ENCODE measurements around the gene GPR141. TPM values are rescaled to one million over a fixed set of nuclear protein-coding genes. Genes with fewer than 3 reads are reported as not detected.

The GPR141 gene
- polyA plus RNA-seq, 1 of the 3 experiments (the other 2 are of a cell fraction) = not detected

DNA sequence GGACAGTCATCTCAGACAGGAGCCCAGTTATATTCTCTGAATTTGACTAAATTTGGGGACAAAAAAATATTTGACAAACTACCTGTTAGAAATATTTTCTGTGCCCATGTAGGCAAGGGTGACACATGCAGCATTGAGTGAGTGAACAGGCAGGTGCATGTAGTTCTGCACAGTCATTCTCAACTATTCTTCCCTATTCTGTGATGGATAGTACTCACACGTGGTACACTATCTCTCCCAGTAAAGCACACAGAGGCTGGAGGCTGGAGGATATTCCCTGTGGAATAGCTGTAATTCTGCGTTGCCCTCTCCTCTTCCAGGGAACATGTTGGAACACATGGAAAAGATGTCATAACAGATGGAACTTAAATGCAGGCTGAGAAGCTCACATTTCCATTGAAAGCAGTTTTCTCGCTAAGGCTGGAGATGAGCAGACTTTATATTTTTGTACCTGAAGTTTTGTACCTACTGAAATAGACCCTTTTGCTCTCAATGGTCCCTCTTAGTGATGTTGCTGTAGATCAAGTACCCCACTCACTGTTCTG lies 75.0 kb downstream of the GPR141 start (continued):
- no peak for TF ChIP-seq YY1 (IDR thresholded peaks at IDR 0.05; ENCODE audit: low read depth)

DNA sequence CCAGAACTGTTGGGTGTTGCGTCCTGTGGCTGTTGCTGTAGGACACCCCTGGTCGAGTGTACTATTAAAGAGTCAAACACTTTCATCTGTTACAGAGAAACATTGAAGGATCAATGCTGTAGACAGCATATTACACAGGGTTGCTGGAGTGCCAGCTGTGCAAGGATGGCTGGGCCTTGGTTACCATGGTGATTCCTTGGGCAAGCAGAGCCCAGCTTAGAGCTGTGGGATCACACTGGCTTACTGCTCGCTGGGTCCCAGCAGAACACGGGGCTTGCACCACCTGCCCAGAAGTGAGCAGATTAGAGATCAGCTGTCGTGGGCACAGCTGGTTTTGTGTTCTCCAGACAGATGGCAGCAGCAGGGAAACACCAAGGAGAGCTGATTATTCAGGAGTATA lies 76.0 kb downstream of the GPR141 start:
- ChIA-PET POLR2A (no interaction called here), CTCF (interaction anchor here (1.0 to 1.5 kb wide), 3 partner anchors 25 to 475 kb away, joined by 3 to 6 read pairs (median 3); no protein-coding TSS in a partner anchor)
- Histone ChIP-seq H3K27me3 (ENCODE audit: insufficient read depth) (no peaks in the 10 kb centered on the region), H3K4me1 (ENCODE audit: control insufficient read depth in 1 of 2, insufficient read depth in 2 of 2, low read depth in 1 of 2, low read length in 1 of 2) (no peaks in the 10 kb centered on the region; a peak in 1 of 4 replicates), H3K4me3 (ENCODE audit: low read depth in 2 of 2, low read length in 1 of 2) (no peak overlapping the region), H3K9me2 (no peaks in the 10 kb centered on the region), H3K9ac (no peak overlapping the region), H2AFZ (ENCODE audit: low read depth) (no peak overlapping the region), H3F3A (replicated peaks; ENCODE audit: insufficient read depth) (no peaks in the 10 kb centered on the region), H3K4me2 (no peak overlapping the region), H3K9me3 (peaks cover 7% of the 10 kb centered on the region; the same call in 1 of the 2 replicates), H3K36me3 (replicated peaks in 1 of 2; ENCODE audit: control insufficient read depth in 1 of 2, insufficient read depth in 2 of 2, low read length in 1 of 2) (no peaks in the 10 kb centered on the region), H3K79me2 (ENCODE audit: insufficient read depth) (no peaks in the 10 kb centered on the region), H4K20me1 (ENCODE audit: insufficient read depth) (no peaks in the 10 kb centered on the region), H3K27ac (ENCODE audit: low read depth in 2 of 2, low read length in 1 of 2) (no peak overlapping the region)
- 9% methylated on average over 5 of the region's 5 CpGs for WGBS (ENCODE audit: low lambda C conversion rate)
- DNase-seq = no peak
- TF ChIP-seq, protein P1, sequence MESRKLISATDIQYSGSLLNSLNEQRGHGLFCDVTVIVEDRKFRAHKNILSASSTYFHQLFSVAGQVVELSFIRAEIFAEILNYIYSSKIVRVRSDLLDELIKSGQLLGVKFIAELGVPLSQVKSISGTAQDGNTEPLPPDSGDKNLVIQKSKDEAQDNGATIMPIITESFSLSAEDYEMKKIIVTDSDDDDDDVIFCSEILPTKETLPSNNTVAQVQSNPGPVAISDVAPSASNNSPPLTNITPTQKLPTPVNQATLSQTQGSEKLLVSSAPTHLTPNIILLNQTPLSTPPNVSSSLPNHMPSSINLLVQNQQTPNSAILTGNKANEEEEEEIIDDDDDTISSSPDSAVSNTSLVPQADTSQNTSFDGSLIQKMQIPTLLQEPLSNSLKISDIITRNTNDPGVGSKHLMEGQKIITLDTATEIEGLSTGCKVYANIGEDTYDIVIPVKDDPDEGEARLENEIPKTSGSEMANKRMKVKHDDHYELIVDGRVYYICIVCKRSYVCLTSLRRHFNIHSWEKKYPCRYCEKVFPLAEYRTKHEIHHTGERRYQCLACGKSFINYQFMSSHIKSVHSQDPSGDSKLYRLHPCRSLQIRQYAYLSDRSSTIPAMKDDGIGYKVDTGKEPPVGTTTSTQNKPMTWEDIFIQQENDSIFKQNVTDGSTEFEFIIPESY (IDR thresholded peaks at IDR 0.05; ENCODE audit: borderline replicate concordance, low read depth) = no peak
- no peak for TF ChIP-seq RXRA (IDR thresholded peaks at IDR 0.05; ENCODE audit: borderline replicate concordance, low read depth)
- no peak for TF ChIP-seq GATA2 (CRISPR knock-in tag; IDR thresholded peaks at IDR 0.05)
- TF ChIP-seq SIN3A (IDR thresholded peaks at IDR 0.05; ENCODE audit: borderline replicate concordance, low read depth, low read length) = no peak
- no peak for TF ChIP-seq PBX3 (IDR thresholded peaks at IDR 0.05)
- TF ChIP-seq, protein P2, sequence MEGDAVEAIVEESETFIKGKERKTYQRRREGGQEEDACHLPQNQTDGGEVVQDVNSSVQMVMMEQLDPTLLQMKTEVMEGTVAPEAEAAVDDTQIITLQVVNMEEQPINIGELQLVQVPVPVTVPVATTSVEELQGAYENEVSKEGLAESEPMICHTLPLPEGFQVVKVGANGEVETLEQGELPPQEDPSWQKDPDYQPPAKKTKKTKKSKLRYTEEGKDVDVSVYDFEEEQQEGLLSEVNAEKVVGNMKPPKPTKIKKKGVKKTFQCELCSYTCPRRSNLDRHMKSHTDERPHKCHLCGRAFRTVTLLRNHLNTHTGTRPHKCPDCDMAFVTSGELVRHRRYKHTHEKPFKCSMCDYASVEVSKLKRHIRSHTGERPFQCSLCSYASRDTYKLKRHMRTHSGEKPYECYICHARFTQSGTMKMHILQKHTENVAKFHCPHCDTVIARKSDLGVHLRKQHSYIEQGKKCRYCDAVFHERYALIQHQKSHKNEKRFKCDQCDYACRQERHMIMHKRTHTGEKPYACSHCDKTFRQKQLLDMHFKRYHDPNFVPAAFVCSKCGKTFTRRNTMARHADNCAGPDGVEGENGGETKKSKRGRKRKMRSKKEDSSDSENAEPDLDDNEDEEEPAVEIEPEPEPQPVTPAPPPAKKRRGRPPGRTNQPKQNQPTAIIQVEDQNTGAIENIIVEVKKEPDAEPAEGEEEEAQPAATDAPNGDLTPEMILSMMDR (IDR thresholded peaks at IDR 0.05) = no peak
- TF ChIP-seq TAF1 (IDR thresholded peaks at IDR 0.05; ENCODE audit: borderline replicate concordance, low read depth, low read length) = no peak
- no peak for TF ChIP-seq MEF2A (IDR thresholded peaks at IDR 0.05; ENCODE audit: borderline replicate concordance, low read depth)
- no peak for TF ChIP-seq GABPA (IDR thresholded peaks at IDR 0.05; ENCODE audit: low read depth)
- no peak for TF ChIP-seq FOXM1 (IDR thresholded peaks at IDR 0.05; ENCODE audit: low read depth)
- TF ChIP-seq RFX5 (IDR thresholded peaks at IDR 0.05; ENCODE audit: low read length) = no peak
- no peak for TF ChIP-seq REST (IDR thresholded peaks at IDR 0.05; ENCODE audit: low read depth, low read length)
- TF ChIP-seq FOXJ3 (CRISPR knock-in tag; IDR thresholded peaks at IDR 0.05) = no peak
